H9 (cell line): ENCODE data around the gene TGOLN2. TPM values are rescaled to one million over a fixed set of nuclear protein-coding genes. Genes with fewer than 3 reads are reported as not detected.

Source experiments
- DNase-seq: peaks from one replicate; pipeline ENCODE4 v3.0.0-alpha.2; 2017
- H2AFZ ChIP-seq: one replicate; pipeline ENCODE4 v1.6.1; 2013; ENCODE audit warnings: mild to moderate bottlenecking, low read length, control low read depth, moderate library complexity
- H2AK5ac ChIP-seq: 2 replicates; pipeline ENCODE4 v1.6.1; 2013; ENCODE audit warnings: low read length, control low read depth, mixed read lengths; ENCODE audit not compliant: insufficient read length
- H2BK120ac ChIP-seq: one replicate; pipeline ENCODE4 v1.6.1; 2013; ENCODE audit warnings: low read depth, mild to moderate bottlenecking, low read length, control low read depth, inconsistent platforms; ENCODE audit not compliant: poor library complexity, severe bottlenecking
- H2BK12ac ChIP-seq: 2 replicates; pipeline ENCODE4 v1.6.1; 2013; ENCODE audit warnings: low read length, control low read depth, mixed read lengths, low read depth; ENCODE audit not compliant: insufficient read length
- H2BK15ac ChIP-seq: 2 replicates; pipeline ENCODE4 v1.6.1; 2013; ENCODE audit warnings: low read depth, low read length, control low read depth
- H2BK20ac ChIP-seq: one replicate; pipeline ENCODE4 v1.6.1; 2013; ENCODE audit warnings: low read depth, mild to moderate bottlenecking, low read length, control low read depth, inconsistent platforms; ENCODE audit not compliant: poor library complexity, severe bottlenecking
- H2BK5ac ChIP-seq: 2 replicates; pipeline ENCODE4 v1.6.1; 2013; ENCODE audit warnings: low read length, control low read depth, mixed read lengths; ENCODE audit not compliant: insufficient read length
- H3K14ac ChIP-seq: 2 replicates; pipeline ENCODE4 v1.6.1; 2013; ENCODE audit warnings: low read length, control low read depth; ENCODE audit not compliant: insufficient read depth
- H3K18ac ChIP-seq: 2 replicates; pipeline ENCODE4 v1.6.1; 2013; ENCODE audit warnings: low read depth, mild to moderate bottlenecking, mixed read lengths, low read length, control low read depth; ENCODE audit not compliant: insufficient read length
- H3K23ac ChIP-seq: 2 replicates; pipeline ENCODE4 v1.6.1; 2013; ENCODE audit warnings: low read length, control low read depth, mixed read lengths, low read depth; ENCODE audit not compliant: insufficient read length
- H3K23me2 ChIP-seq: 2 replicates; pipeline ENCODE4 v1.6.1; 2013; ENCODE audit warnings: low read depth, mild to moderate bottlenecking, mixed read lengths, low read length, control low read depth; ENCODE audit not compliant: insufficient read length, poor library complexity, severe bottlenecking
- H3K27ac ChIP-seq: 2 replicates; pipeline ENCODE4 v1.5.1; 2013; ENCODE audit warnings: low read length, control low read depth, mixed read lengths, low read depth; ENCODE audit not compliant: insufficient read length
- H3K27me3 ChIP-seq: 2 replicates; pipeline ENCODE4 v1.6.1; 2013; ENCODE audit warnings: low read length, control low read depth, inconsistent platforms; ENCODE audit not compliant: insufficient read depth
- H3K4ac ChIP-seq: 2 replicates; pipeline ENCODE4 v1.6.1; 2013; ENCODE audit warnings: low read depth, mild to moderate bottlenecking, control low read depth, inconsistent platforms, low read length, moderate library complexity
- H3K4me1 ChIP-seq: 2 replicates; pipeline ENCODE4 v1.6.1; 2013; ENCODE audit warnings: low read length, control low read depth, inconsistent platforms; ENCODE audit not compliant: insufficient read depth
- H3K4me2 ChIP-seq: 2 replicates; pipeline ENCODE4 v1.6.1; 2013; ENCODE audit warnings: low read length, control low read depth, mixed read lengths; ENCODE audit not compliant: insufficient read length, insufficient read depth
- H3K56ac ChIP-seq: 2 replicates; pipeline ENCODE4 v1.6.1; 2013; ENCODE audit warnings: low read depth, mild to moderate bottlenecking, mixed read lengths, low read length, control low read depth; ENCODE audit not compliant: insufficient read length
- H3K79me1 ChIP-seq: 2 replicates; pipeline ENCODE4 v1.6.1; 2013; ENCODE audit warnings: low read depth, mild to moderate bottlenecking, moderate library complexity, low read length, control low read depth, inconsistent platforms; ENCODE audit not compliant: insufficient read depth, poor library complexity, severe bottlenecking
- H3K79me2 ChIP-seq: 2 replicates; pipeline ENCODE4 v1.6.1; 2013; ENCODE audit warnings: low read length, control low read depth, inconsistent platforms; ENCODE audit not compliant: insufficient read depth
- H3K9ac ChIP-seq: 2 replicates; pipeline ENCODE4 v1.6.1; 2013; ENCODE audit warnings: low read length, control low read depth, mixed read lengths; ENCODE audit not compliant: insufficient read length; ENCODE audit errors: extremely low read depth
- H3K9me3 ChIP-seq: one replicate; pipeline ENCODE4 v1.6.1; 2013; ENCODE audit warnings: low read depth, low read length, inconsistent platforms; ENCODE audit not compliant: control insufficient read depth
- H3T11ph ChIP-seq: one replicate; pipeline ENCODE4 v1.6.1; 2013; ENCODE audit warnings: mild to moderate bottlenecking, low read length, control low read depth, inconsistent platforms
- H4K20me1 ChIP-seq: one replicate; pipeline ENCODE4 v1.6.1; 2013; ENCODE audit not compliant: control insufficient read depth, insufficient read length, insufficient read depth
- H4K5ac ChIP-seq: 2 replicates; pipeline ENCODE4 v1.6.1; 2013; ENCODE audit warnings: low read depth, mild to moderate bottlenecking, mixed read lengths, low read length, control low read depth; ENCODE audit not compliant: insufficient read length
- H4K8ac ChIP-seq: replicated peaks from 2 replicates; pipeline ENCODE4 v1.6.1; 2013; ENCODE audit warnings: low read length, control low read depth, mixed read lengths, low read depth; ENCODE audit not compliant: insufficient read length
- H4K91ac ChIP-seq: 2 replicates; pipeline ENCODE4 v1.6.1; 2013; ENCODE audit warnings: low read depth, mild to moderate bottlenecking, moderate library complexity, mixed read lengths, low read length, control low read depth; ENCODE audit not compliant: insufficient read length
- H3K27ac Mint-ChIP-seq, 3 experiments: 2 replicates in 2 of 3; 3 replicates in 1 of 3; pipeline ENCODE4 v1.8.0; 2020 to 2021; ENCODE audit warnings: mixed read lengths in 3 of 3, mild to moderate bottlenecking in 1 of 3, moderate library complexity in 1 of 3
- H3K27me3 Mint-ChIP-seq: 2 replicates; pipeline ENCODE4 v1.8.0; 2021; ENCODE audit warnings: low read depth, mild to moderate bottlenecking, moderate library complexity, mixed read lengths
- H3K36me3 Mint-ChIP-seq, 3 experiments: 2 replicates in 2 of 3; 3 replicates in 1 of 3; pipeline ENCODE4 v1.8.0; 2020 to 2021; ENCODE audit warnings: low read depth in 3 of 3, mixed read lengths in 3 of 3; ENCODE audit not compliant: insufficient read depth in 1 of 3
- H3K4me1 Mint-ChIP-seq, 2 experiments: 2 replicates each; pipeline ENCODE4 v1.8.0; 2020; ENCODE audit warnings: mixed read lengths in 2 of 2
- H3K4me3 Mint-ChIP-seq, 2 experiments: 2 replicates in 1 of 2; 3 replicates in 1 of 2; pipeline ENCODE4 v1.8.0; 2020 to 2021; ENCODE audit warnings: mild to moderate bottlenecking in 2 of 2, mixed read lengths in 2 of 2, moderate library complexity in 1 of 2
- H3K9me3 Mint-ChIP-seq, 2 experiments: 2 replicates in 1 of 2; 3 replicates in 1 of 2; pipeline ENCODE4 v1.8.0; 2020; ENCODE audit warnings: mild to moderate bottlenecking in 2 of 2, mixed read lengths in 2 of 2, moderate library complexity in 1 of 2
- WGBS: extraction: QIAGEN DNeasy Blood & Tissue Kit; methylation state at CpG from one replicate; pipeline ENCODE4 v1.1.7; 2013; ENCODE audit warnings: missing lambda C conversion rate, low lambda C conversion rate, mixed read lengths; ENCODE audit not compliant: insufficient read length; ENCODE audit errors: extremely low coverage; 5-methylcytosine and 5-hydroxymethylcytosine counted together
- total RNA-seq: library from RNA; stranded (reverse); gene quantifications from 2 replicates; pipeline ENCODE4 v1.2.1, GENCODE V29; 2021
- TF ChIP-seq, protein P1 (sequence below): fragments of 200-600 bp; sonication (generic); conservative IDR thresholded peaks from 3 replicates; pipeline ENCODE4 v1.8.0; 2021; ENCODE audit warnings: antibody characterized with exemption, mild to moderate bottlenecking

TGOLN2 gene
- total RNA-seq, 1 experiment from 2014 or later = 47.8 TPM

DNA sequence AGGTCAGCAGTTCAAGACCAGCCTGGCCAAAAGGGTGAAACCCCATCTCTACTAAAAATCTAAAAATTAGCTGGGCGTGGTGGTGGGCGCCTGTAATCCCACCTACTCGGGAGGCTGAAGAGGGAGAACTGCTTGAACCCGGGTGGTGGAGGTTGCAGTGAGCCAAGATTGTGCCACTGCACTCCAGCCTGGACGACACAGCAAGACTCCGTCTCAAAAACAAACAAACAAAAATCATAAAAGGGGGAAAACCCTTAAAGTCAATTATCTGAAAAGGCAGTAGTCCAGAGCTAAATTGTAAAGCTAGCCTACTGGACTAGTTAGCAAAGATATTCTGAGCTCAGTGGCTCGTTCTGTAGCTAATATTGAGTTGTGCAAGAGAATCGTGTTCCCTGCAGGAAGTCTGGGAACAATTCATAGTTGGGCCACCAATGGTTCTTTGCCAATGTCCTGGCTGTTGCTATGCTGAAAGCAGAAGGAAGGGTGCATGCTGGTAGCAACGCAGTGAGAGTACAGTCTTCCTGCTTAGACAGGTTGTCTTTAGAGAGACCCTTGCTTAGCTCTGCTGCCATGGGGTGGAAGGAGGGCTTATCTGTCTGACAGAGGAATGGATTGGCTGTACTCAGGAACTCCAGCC, 4.3 kb downstream of the TGOLN2 start:
- no peak overlapping the region for H4K91ac ChIP-seq
- H2BK5ac ChIP-seq = no peak overlapping the region
- H4K5ac ChIP-seq = no peak overlapping the region
- H3K4ac ChIP-seq = no peak overlapping the region
- H3K4me1 ChIP-seq = no peaks in the 10 kb centered on the region
- no peak overlapping the region for H2BK15ac ChIP-seq
- no peak overlapping the region for H3K23ac ChIP-seq
- no peak overlapping the region for H3K27ac ChIP-seq
- no peaks in the 10 kb centered on the region for H3K9me3 ChIP-seq
- no CpG with 5 or more reads among the region's 9 CpGs for WGBS
- no peak overlapping the region for H3K14ac ChIP-seq
- H3K27ac Mint-ChIP-seq = no peak overlapping the region
- no peak overlapping the region for H2AFZ ChIP-seq
- H4K20me1 ChIP-seq = no peaks in the 10 kb centered on the region
- H3K9ac ChIP-seq = no peak overlapping the region
- H2BK20ac ChIP-seq = no peak overlapping the region
- no peak overlapping the region for H3K18ac ChIP-seq
- peaks cover 24 to 25% of the 10 kb centered on the region in 2 experiments for H3K4me1 Mint-ChIP-seq
- no peak overlapping the region for H4K8ac ChIP-seq
- TF ChIP-seq, protein P1, sequence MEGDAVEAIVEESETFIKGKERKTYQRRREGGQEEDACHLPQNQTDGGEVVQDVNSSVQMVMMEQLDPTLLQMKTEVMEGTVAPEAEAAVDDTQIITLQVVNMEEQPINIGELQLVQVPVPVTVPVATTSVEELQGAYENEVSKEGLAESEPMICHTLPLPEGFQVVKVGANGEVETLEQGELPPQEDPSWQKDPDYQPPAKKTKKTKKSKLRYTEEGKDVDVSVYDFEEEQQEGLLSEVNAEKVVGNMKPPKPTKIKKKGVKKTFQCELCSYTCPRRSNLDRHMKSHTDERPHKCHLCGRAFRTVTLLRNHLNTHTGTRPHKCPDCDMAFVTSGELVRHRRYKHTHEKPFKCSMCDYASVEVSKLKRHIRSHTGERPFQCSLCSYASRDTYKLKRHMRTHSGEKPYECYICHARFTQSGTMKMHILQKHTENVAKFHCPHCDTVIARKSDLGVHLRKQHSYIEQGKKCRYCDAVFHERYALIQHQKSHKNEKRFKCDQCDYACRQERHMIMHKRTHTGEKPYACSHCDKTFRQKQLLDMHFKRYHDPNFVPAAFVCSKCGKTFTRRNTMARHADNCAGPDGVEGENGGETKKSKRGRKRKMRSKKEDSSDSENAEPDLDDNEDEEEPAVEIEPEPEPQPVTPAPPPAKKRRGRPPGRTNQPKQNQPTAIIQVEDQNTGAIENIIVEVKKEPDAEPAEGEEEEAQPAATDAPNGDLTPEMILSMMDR = no peak
- peaks cover 16% of the 10 kb centered on the region for H3K79me1 ChIP-seq
- no peak overlapping the region for H3T11ph ChIP-seq
- no peak overlapping the region for H2BK12ac ChIP-seq
- peaks cover 37 to 81% (median 74%) of the 10 kb centered on the region in 3 experiments; a peak in 6 of 7 replicates for H3K36me3 Mint-ChIP-seq
- H2BK120ac ChIP-seq = no peak overlapping the region
- H3K4me3 Mint-ChIP-seq = no peak overlapping the region
- no peaks in the 10 kb centered on the region for H3K27me3 ChIP-seq
- H2AK5ac ChIP-seq = no peak overlapping the region
- no peak overlapping the region for H3K56ac ChIP-seq
- peaks cover 18% of the 10 kb centered on the region for H3K23me2 ChIP-seq
- no peaks in the 10 kb centered on the region for H3K9me3 Mint-ChIP-seq
- peaks cover 8% of the 10 kb centered on the region; the same call in 1 of the 2 replicates for H3K79me2 ChIP-seq
- no peaks in the 10 kb centered on the region; the same call in 1 of the 2 replicates for H3K27me3 Mint-ChIP-seq
- DNase-seq = no peak
- no peak overlapping the region for H3K4me2 ChIP-seq
